ENCODE measurements around the gene TOGARAM1.
"Not testable (repeated sequence)": the region's sequence is repeated elsewhere in the genome, so short reads cannot be mapped to it uniquely, and the experiment has no call there.

TOGARAM1 gene

DNA sequence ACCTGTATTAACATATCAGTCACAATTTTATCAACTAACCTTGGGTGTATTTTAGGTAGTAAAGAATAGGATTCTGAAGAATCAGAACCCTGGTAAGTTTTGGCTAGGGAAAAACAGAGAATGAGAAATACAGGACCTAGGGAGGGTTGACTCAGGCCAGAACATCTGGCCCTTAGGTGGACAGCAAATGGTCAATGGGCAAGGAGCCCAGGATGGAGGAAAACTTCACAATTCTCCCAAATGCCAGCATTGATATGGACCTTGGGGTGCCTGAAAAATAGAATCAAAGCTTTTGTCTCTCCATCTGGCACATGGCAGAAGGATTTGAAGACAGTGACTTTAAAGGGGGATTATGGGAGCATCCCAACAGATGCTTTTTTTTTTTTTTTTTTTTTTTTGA is 89.2 kb downstream of the TOGARAM1 start:
- DNase-seq = no peak

DNA sequence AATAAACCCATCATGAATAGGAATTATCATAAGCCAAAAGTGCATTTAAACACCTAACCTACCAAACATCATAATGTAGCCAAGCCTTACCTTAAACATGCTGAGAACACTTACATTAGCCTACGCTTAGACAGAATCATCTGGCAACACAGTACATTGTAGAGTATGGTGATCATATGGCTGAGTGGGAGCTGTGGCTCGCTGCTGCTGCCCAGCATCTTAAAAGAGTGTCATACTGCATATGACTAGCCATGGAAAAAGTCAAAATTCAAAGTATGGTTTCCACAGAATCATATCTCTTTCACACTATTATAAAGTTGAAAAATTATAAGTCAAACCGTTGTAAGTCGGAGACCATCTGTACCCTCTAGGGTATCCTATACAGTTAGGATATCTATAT is 89.9 kb downstream of the TOGARAM1 start:
- DNase-seq = no peak

- DNase-seq = no peak
Measured at GRCh38 chr14:45057349-45057748, 95.4 kb downstream of the TOGARAM1 start.

- DNase-seq = no peak
Measured at GRCh38 chr14:45057881-45058364, 95.9 kb downstream of the TOGARAM1 start.

GRCh38 chr14:45060551-45060950 is 98.6 kb downstream of the TOGARAM1 start:
- no peak for DNase-seq

- DNase-seq = no peak
Measured at GRCh38 chr14:45065540-45065939, 103.5 kb downstream of the TOGARAM1 start.

DNA sequence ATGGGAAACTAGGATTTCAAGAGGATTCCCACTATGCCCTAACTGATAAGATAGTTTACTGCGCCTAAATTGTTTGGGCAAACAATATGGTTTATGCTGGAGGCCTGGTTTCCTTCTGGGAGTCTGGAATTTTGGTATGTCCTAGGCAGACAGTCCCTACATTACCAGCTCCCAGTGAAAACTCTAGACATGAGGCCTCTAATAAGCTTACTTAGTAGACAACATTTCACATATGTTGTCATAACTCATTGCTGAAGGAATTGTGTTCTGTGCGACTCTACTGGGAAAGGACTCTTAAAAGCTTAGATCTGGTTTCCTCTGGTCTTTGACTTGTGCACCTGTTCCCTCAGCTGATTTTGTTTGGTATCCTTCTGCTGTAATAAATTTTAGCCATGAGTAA is 104.0 kb downstream of the TOGARAM1 start:
- no peak for DNase-seq

DNA sequence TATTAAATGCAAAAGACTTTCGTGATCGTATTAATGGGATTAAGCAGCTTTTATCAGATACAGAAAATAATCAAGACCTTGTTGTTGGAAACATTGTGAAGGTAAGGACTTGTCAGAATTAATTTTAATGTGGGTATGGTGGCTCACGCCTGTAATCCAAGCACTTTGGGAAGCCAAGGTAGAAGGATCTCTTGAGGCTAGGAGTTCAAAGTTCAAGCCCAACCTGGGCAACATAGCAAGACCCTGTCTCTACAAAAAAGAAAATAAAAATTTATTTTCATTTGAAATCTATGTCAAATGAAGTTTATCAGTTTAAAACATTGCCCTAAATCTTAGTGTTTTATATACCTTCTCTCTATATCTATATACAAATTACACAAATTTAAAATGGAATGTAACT is 104.7 kb downstream of the TOGARAM1 start:
- DNase-seq = no peak

DNA sequence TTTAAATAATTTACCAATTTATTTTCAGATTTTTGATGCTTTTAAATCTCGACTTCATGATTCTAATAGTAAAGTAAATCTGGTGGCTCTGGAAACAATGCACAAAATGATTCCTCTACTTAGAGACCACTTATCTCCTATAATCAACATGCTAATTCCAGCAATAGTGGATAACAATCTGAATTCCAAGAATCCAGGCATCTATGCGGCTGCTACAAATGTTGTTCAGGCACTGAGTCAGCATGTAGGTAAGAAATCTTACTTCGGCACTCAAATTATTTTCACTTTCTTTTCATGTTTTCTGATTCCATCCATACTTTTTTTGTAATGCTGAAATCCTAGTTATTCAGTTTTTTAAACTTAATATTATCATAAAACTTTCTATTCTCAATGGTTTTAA is 106.4 kb downstream of the TOGARAM1 start:
- no peak for DNase-seq

DNA sequence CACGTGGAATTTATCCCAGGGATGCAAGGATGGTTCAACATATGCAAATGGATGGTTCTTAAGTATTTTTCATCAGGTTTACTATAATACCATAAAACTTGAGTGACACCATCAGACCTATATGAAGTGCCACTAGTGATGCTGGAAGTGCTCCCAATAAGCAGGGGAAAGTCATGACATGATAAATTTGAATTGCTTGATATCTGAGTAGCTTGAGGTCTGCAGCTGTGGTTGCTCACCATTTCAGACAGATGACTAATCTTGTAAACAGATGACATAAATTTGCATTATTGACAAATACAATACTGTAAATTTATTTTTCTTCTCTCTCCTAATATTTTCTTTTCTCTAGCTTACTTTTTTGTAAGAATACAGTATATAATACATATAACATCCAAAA is 108.2 kb downstream of the TOGARAM1 start:
- no peak for DNase-seq

DNA sequence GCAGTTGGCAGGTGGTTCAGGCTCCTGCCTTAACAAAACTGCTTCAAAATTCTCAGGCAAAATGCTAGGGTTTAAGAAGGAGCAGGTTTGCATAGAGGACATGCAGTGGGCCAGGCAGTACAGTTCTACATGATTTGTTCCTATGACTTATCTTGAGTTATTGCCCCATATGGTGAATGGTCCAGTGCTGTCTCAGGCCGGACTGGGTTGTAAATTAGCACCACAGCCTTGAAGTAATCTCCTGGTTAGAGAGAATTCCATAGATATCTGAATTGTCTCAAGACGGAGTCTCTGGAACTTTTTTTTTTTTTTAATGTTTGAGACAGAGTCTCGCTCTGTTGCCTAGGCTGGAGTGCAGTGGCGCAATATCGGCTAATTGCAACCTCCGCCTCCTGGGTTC is 110.1 kb downstream of the TOGARAM1 start:
- DNase-seq = no peak

GRCh38 chr14:45073231-45073879 is 111.4 kb downstream of the TOGARAM1 start:
- DNase-seq = no peak

- DNase-seq = no peak
Measured at GRCh38 chr14:45078323-45078722, 116.3 kb downstream of the TOGARAM1 start.

DNA sequence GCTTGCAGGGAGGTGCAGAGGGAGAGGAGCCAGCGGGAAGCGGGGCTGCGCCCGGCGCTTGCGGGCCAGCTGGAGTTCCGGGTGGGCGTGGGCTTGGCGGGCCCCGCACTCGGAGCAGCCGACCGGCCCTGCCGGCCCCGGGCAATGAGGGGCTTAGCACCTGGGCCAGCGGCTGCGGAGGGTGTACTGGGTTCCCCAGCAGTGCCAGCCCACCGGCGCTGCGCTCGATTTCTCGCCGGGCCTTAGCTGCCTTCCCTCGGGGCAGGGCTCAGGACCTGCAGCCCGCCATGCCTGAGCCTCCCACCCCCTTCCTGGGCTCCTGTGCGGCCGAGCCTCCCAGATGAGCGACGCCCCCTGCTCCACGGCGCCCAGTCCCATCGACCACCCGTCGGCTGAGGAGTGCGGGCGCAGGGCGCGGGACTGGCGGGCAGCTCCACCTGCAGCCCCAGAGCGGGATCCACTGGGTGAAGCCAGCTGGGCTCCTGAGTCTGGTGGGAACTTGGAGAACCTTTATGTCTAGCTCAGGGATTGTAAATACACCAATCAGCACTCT is 118.5 kb downstream of the TOGARAM1 start:
- DNase-seq = not testable (repeated sequence)

- DNase-seq = not testable (repeated sequence)
Measured at GRCh38 chr14:45081096-45081495, 119.1 kb downstream of the TOGARAM1 start.

- no peak for DNase-seq
Measured at GRCh38 chr14:45082420-45082819, 120.4 kb downstream of the TOGARAM1 start.

DNA sequence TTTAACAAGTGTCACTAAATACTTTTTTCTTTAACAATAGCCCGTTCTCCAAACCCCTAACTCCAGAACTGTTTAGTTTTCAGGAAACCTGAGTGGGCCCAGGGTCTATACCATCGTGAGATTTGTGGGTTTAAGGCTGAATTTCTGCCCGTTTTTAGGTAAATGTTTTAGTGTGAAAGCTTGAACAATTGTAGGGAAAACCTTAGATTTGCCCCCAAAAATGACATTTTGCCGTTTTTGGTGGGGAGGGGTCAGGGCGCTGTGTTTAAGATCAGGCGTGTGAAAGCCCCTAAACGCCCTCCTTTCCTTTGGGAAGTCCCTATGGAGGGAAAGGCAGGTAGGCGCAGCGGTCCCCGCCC is 121.6 kb downstream of the TOGARAM1 start:
- no peak for DNase-seq

- peak; percentile 95 for DNase-seq
Measured at GRCh38 chr14:45083976-45084722, 122.2 kb downstream of the TOGARAM1 start, which contains the start of gene PRPF39. TSS of gene PRPF39 (plus strand) at chr14:45084116. CDS start at chr14:45095240, 11,124 bp downstream.

DNA sequence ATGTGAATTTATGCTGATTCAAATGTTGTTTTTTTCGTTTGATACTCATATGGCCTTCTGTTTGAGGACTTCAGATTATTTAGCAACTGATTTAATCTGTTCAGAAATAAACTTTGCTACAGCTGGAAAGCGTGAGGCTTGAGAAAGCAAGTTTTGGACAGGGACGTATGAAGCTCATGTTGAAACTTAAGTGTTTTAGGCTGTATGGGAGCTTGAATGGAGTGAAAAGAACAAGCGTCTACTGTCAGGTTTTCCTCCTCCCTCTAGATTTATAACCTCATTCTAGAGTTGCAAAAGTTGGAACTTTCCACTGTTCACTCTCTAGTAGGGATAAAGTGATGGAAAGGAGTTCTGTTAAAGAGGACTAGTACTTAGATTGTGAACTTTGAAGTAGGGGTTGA is 123.0 kb downstream of the TOGARAM1 start:
- no peak for DNase-seq

DNA sequence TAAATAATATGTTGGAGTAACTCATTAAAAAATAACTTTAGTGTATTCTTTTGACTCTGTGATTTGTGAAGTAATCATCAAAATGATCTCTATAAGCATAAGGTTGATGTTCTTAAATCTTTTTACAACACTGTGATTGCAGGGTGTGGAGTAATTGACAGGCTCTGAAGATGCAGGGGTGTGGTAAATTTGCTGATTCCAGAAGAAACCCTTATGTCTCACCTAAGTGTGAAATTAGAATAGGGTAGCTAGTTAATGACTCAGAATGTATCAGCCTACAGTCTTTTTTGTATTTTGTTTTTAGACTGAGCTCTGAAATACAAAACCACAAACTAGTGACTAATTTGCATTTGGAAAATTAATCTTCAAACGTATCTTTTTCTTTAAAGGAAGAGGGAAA is 127.8 kb downstream of the TOGARAM1 start:
- peak; percentile 18 for DNase-seq

GRCh38 chr14:45091710-45092109 is 129.7 kb downstream of the TOGARAM1 start:
- DNase-seq = no peak

- no peak for DNase-seq
Measured at GRCh38 chr14:45094275-45094674, 132.3 kb downstream of the TOGARAM1 start.

DNA sequence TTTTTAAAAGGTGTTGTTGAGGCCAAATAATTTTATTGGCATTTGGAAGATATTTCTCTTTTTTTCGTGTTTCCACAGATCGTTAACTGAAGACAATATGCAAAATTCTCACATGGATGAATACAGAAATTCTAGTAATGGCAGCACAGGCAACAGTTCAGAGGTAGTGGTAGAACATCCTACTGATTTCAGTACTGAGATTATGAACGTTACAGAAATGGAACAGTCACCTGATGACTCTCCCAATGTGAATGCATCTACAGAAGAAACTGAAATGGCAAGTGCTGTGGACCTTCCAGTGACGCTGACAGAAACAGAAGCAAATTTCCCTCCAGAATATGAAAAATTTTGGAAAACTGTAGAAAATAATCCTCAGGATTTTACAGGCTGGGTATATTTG is 133.2 kb downstream of the TOGARAM1 start:
- DNase-seq = no peak

GRCh38 chr14:45096218-45096617 is 134.2 kb downstream of the TOGARAM1 start:
- DNase-seq = no peak

Measured in CD4-positive, alpha-beta T cell treated with Interleukin-17A for 4 hours (primary cell).